Erythroblast (primary cell): ENCODE results near the gene NRBP1.
"Not testable (repeated sequence)": the region's sequence is repeated elsewhere in the genome, so short reads cannot be mapped to it uniquely, and the experiment has no call there.

ENCODE experiments used
- GATA1 ChIP-seq: IDR thresholded peaks from 2 replicates; pipeline ENCODE4 v1.6.1; 2011; ENCODE audit warnings: low read depth, mild to moderate bottlenecking, control low read depth, low read length, moderate library complexity
- POLR2A ChIP-seq: IDR thresholded peaks from 2 replicates; pipeline ENCODE4 v1.6.1; 2011; ENCODE audit warnings: mild to moderate bottlenecking, low read length

- not testable (repeated sequence) for TF ChIP-seq POLR2A, GATA1
Observed at GRCh38 chr2:27425039-27425438, 3.4 kb upstream of the NRBP1 start.
